ENCODE data around the gene GARIN5B. TPM values are rescaled to one million over a fixed set of nuclear protein-coding genes. Genes with fewer than 3 reads are reported as not detected.
A peak's percentile ranks its signal among the peaks of the same experiment; 100 is the strongest.

GARIN5B gene
- total RNA-seq, 1 experiment from 2014 or later: not detected

- peak overlapping the region; percentile 89 for H3K4me3 Mint-ChIP-seq (ENCODE audit: unreplicated experiment)
- DNase-seq (ENCODE audit: unreplicated experiment): no peak
- CTCF ChIA-PET: interaction anchor here (0.6 to 3.4 kb wide), 17 partner anchors 14 to 293 kb away, joined by 3 to 61 read pairs (median 4); no protein-coding TSS in a partner anchor
- H3K27ac Mint-ChIP-seq (ENCODE audit: low read depth, unreplicated experiment): peak overlapping the region; percentile 90
- H3K9me3 Mint-ChIP-seq (ENCODE audit: unreplicated experiment): no peaks in the 10 kb centered on the region
- peaks cover 32% of the 10 kb centered on the region for H3K36me3 Mint-ChIP-seq (ENCODE audit: insufficient read depth, unreplicated experiment)
- H3K27me3 Mint-ChIP-seq (ENCODE audit: insufficient read depth, unreplicated experiment): no peaks in the 10 kb centered on the region
- POLR2A ChIA-PET: interaction anchor here (0.6 to 6.1 kb wide), 7 partner anchors 16 to 93 kb away, joined by 3 to 98 read pairs (median 10); partner anchors contain the start of genes KMT5C, UBE2S and ZNF628
- intact Hi-C loops (cut with micrococcal nuclease): no loop called here
- no peak for TF ChIP-seq CTCF (IDR thresholded peaks at IDR 0.05; ENCODE audit: unreplicated experiment)
- BruUV-seq (replicated peaks): no TSS peak
- H3K4me1 Mint-ChIP-seq (ENCODE audit: insufficient read depth, unreplicated experiment): peaks cover 26% of the 10 kb centered on the region
Measured at GRCh38 chr19:55382522-55383054, 19.5 kb upstream of the GARIN5B start.

GRCh38 chr19:55382013-55382412 is 19.0 kb upstream of the GARIN5B start:
- POLR2A ChIA-PET: no interaction called here
- Mint-ChIP-seq H3K27me3 (ENCODE audit: insufficient read depth, unreplicated experiment) (no peaks in the 10 kb centered on the region), H3K36me3 (ENCODE audit: insufficient read depth, unreplicated experiment) (peaks cover 26% of the 10 kb centered on the region), H3K4me3 (ENCODE audit: unreplicated experiment) (peak overlapping the region; percentile 89), H3K4me1 (ENCODE audit: insufficient read depth, unreplicated experiment) (peaks cover 26% of the 10 kb centered on the region), H3K27ac (ENCODE audit: low read depth, unreplicated experiment) (peak overlapping the region; percentile 90), H3K9me3 (ENCODE audit: unreplicated experiment) (no peaks in the 10 kb centered on the region)
- no peak for TF ChIP-seq CTCF (IDR thresholded peaks at IDR 0.05; ENCODE audit: unreplicated experiment)
- no TSS peak for BruUV-seq (replicated peaks)
- intact Hi-C loops (cut with micrococcal nuclease): no loop called here
- CTCF ChIA-PET: interaction anchor here (0.8 to 3.4 kb wide), 6 partner anchors 61 to 256 kb away, joined by 3 to 61 read pairs (median 13); no protein-coding TSS in a partner anchor
- DNase-seq (ENCODE audit: unreplicated experiment): no peak

GRCh38 chr19:55379174-55379573 is 16.1 kb upstream of the GARIN5B start:
- ChIA-PET POLR2A (interaction anchor here (0.5 to 0.6 kb wide), 2 partner anchors 31 to 40 kb away, joined by 3 read pairs; no protein-coding TSS in a partner anchor), CTCF (no interaction called here)
- Mint-ChIP-seq H3K9me3 (ENCODE audit: unreplicated experiment) (no peaks in the 10 kb centered on the region), H3K27me3 (ENCODE audit: insufficient read depth, unreplicated experiment) (peaks cover 2% of the 10 kb centered on the region), H3K36me3 (ENCODE audit: insufficient read depth, unreplicated experiment) (peaks cover 6% of the 10 kb centered on the region), H3K4me1 (ENCODE audit: insufficient read depth, unreplicated experiment) (peaks cover 31% of the 10 kb centered on the region), H3K27ac (ENCODE audit: low read depth, unreplicated experiment) (no peak overlapping the region), H3K4me3 (ENCODE audit: unreplicated experiment) (no peak overlapping the region)
- TF ChIP-seq CTCF (IDR thresholded peaks at IDR 0.05; ENCODE audit: unreplicated experiment): no peak
- BruUV-seq (replicated peaks): no TSS peak
- DNase-seq (ENCODE audit: unreplicated experiment): no peak
- intact Hi-C loops (cut with micrococcal nuclease): no loop called here

GRCh38 chr19:55377356-55378131 is 14.5 kb upstream of the GARIN5B start:
- Mint-ChIP-seq H3K4me1 (ENCODE audit: insufficient read depth, unreplicated experiment) (peaks cover 29% of the 10 kb centered on the region), H3K4me3 (ENCODE audit: unreplicated experiment) (no peak overlapping the region), H3K36me3 (ENCODE audit: insufficient read depth, unreplicated experiment) (peaks cover 6% of the 10 kb centered on the region), H3K27me3 (ENCODE audit: insufficient read depth, unreplicated experiment) (peaks cover 11% of the 10 kb centered on the region), H3K27ac (ENCODE audit: low read depth, unreplicated experiment) (no peak overlapping the region), H3K9me3 (ENCODE audit: unreplicated experiment) (no peaks in the 10 kb centered on the region)
- DNase-seq (ENCODE audit: unreplicated experiment): no peak
- ChIA-PET CTCF (interaction anchor here (1.3 kb wide), 1 partner anchor 10 kb away, joined by 4 read pairs; no protein-coding TSS in a partner anchor), POLR2A (interaction anchor here (0.7 to 1.2 kb wide), 2 partner anchors 22 to 37 kb away, joined by 3 to 4 read pairs; no protein-coding TSS in a partner anchor)
- intact Hi-C loops (cut with micrococcal nuclease): no loop called here
- TF ChIP-seq CTCF (IDR thresholded peaks at IDR 0.05; ENCODE audit: unreplicated experiment): no peak
- no TSS peak for BruUV-seq (replicated peaks)
